D341Med (cell line): ENCODE data around the gene CARD11.

Source experiments
- DNase-seq: peaks from one replicate; pipeline ENCODE4 v3.0.0; 2012; ENCODE audit warnings: low spot score

Gene CARD11

DNA sequence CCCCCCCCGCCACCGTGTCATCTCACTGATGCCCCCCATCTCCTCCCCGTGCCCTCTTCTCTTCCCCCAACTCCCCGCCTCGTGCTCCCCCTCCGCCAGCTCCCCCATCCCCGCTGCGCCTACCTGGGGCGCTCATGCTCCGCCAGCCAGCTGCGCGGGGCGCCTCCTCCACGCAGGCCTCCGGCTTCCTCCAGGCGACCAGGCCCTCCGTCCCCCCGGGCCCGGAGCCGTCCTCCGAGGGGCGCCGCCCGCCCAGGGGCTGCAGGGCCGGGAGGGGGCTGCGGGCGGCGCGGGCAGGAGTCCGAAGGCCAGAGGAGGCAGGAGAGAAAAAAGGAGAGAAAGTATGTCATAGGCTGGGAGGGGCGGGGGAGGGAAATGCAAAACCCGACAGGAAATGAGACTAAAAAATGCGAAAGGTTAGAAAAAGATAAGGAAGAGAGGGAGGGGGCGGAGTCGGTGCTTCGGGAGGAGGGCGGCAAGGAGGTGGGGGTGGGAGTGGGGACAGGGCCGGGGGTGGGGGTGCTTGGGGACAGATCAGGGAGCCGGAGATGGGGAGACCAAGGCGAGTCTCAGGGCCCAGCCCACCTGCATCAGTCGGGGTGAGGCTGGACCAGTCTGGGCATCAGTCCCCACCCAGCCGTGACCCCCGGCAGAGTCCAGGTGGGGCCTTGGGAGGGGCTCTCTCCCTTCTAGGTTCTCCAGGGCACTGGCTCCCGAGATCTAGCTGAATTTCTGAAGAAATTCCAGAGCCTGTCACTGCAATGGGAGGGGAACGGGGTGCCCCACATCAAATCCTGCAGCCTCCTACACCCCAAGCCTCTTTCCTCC lies at the start of gene CARD11:
TSS of gene CARD11 (minus strand) at position 324 of the 828 bp plus-strand sequence. CDS start 85,361 bp downstream, outside the sequence.
- no peak for DNase-seq

DNA sequence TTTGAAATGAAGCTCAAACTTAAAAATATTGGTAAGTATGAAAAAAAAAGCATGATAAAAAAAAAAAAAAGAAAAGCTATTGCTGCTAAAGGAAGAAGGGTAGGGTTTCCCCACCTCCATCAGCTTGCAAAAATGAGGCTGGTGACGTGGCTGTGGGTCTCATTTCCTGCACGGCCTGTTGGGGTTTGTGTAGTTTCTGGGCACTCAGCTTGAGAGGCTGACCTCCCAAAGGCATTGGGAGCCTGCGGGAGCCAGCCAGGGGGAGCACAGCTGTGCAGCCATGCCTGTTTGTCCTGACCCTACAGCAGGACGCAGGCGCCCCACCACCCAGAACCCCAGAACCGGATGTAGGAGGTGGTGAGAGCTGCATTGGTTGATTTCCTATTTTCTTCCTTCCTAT lies 48.8 kb upstream of the CARD11 start:
- DNase-seq = no peak

- no peak for DNase-seq
Measured at GRCh38 chr7:3091631-3092030, 48.0 kb upstream of the CARD11 start.

DNA sequence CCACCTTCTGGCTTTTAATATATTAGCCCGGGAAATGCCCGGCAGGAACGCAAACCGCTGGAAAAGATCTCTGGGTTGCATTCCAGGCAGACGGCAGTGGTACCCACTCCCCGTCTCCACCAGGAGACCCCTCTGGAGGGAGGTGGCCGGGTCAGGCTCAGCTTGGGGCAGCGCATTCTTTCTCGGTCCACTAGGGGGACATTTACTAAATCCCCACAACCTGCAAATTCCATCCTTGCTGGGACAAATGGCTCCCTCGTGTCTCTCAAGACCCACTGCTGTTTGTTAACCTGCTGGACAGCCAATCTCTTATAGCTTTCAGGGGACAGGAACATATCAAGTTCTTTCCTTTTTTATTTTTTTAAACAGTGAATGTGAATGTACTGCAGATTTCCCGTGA lies 45.8 kb upstream of the CARD11 start:
- no peak for DNase-seq

GRCh38 chr7:3087243-3087755 lies 43.6 kb upstream of the CARD11 start:
- no peak for DNase-seq

DNA sequence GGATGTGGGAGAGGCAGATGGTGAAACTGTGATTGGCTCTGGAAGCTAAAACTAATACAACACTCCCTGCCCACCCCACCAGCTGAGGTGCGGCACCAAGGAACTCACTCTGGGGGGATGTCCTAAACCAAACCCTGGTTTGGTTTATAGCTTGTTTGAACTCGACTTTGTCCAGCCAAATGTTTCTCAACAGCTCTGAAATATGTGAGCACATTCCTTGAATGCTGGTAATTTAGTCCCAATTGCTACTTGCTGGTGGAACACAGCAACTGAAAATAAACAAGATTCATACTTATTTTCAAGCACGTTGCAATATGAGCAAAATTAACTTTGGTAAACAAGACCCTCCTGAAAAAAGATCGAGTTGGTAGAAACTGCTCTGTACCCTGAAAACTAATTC lies 39.7 kb upstream of the CARD11 start:
- no peak for DNase-seq

DNA sequence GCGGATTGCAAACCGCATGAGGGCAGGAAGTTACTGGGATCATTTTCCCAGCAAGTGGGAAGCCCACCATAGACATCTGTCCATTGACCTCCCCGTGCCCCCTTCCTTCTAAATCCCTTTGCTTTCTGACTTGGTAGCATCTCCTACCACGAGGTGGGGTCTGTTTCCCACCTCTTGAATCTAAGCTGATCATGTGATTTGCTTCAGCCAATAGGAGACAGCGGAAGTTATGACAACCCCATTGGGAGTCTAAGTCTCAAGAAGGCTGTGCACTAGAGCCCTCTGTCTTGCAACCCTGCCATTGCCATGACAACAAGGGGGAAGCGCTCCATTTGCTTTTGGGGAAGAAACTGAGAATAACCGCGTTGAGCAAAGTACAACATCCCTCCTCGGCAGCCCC lies 39.2 kb upstream of the CARD11 start:
- no peak for DNase-seq

GRCh38 chr7:3082386-3082785 lies 38.7 kb upstream of the CARD11 start:
- DNase-seq = no peak

GRCh38 chr7:3080106-3080505 lies 36.4 kb upstream of the CARD11 start:
- DNase-seq = no peak

DNA sequence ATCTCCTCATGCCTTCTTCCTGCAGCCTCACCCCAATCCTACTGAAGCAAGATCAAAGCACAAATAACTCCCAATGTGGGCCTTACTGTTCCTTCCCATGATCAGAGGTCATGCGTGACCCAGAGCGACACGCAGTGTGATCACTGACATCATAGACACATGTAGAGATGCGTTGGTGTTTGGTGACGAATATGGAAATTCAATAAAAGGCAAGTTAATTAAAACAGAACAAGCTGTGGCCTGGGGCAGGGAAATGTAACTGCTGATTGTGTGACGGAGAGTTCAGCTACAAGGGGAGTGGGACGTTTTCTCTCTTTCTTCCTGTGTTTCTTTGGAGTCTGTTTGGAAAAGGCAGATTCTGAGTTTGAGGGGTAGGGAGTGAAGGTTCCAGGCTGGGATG lies 34.8 kb upstream of the CARD11 start:
- DNase-seq = no peak

DNA sequence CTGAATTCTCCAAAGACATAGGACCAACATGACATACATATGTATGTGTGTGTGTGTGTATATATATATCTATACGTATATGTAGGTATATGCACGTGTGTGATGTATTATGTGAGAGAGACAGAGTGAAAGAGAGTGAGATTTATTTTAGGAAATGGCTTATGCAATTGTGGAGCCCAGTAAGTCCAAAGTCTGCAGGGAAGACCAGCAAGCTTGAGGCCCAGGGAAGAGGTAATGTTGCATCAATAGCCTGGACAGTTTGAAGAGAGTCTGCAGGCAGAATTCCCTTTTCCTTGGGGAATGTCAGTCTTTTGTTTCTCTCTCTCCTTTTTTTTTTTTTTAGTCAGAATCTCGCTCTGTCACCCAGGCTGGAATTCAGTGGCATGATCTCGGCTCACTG lies 33.0 kb upstream of the CARD11 start:
- DNase-seq = no peak

DNA sequence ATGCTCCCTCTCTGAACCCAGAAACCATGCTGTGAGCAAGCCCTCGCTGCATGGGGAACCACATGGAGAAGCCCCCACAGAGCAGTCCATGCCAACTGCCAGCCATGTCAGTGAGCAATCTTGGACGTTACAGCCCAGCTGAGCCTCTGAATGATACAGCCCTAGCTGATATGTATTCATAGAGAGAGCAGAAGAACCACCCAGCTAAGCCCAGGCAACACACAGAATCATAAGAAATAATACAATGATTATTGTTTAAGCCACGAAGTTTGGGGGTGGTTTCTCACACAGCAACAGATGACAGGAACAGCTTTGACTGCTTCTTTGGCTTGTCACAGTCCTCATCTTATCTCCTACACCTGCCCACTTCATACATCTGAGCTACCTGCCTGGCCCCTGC lies 32.5 kb upstream of the CARD11 start:
- no peak for DNase-seq

GRCh38 chr7:3075441-3075840 lies 31.8 kb upstream of the CARD11 start:
- DNase-seq = no peak

DNA sequence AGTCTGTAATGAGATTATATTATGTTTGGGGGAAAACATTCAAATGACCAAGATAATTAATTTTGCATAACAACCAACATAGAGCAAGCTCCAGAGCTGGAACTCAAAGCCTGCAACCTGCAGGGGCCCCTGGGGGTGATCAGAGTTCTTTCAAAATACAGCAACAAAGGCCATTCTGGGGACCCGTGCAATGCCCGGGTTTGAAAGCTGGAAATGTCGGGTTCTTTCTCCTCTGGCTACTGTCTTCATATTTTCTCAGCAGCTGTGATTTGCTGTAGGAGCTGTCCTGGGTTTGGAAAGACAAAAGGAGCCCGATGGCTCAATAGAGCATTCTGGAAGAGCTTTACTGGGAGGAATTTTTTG lies 30.8 kb upstream of the CARD11 start:
- DNase-seq = no peak

DNA sequence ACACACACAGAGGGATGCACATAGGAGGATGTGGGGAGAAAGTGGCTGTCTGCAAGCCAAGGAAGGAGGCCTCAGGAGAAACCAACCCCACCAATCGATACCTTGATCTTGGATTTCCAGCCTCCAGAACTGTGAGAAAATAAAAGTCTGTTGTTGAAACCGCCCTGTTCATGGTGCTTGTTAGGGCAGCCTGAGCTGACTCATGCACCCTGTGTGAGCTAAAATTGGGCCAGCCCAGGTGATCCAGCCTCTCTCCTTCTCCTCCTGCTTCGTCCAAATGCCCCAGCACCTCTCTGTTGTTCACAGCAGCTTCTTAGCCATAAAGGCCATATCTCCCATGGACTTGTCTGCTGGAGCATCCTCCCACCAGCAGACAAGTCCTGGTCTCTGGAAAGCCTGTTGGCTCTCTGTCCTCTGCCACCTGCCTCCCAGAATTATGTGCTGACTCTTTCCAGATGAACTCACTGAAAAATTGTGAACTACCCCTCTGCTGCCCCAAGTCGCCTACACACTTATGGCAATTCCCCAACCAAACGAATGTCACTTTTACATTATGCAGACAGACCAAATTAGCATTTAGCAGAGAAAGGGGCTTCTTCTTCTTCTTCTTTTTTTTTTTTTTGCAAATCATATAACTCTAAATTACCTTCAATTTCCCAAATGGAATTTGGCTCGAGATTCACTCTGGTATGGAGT lies 30.2 kb upstream of the CARD11 start:
- DNase-seq = no peak

GRCh38 chr7:3070908-3071307 lies 27.2 kb upstream of the CARD11 start:
- no peak for DNase-seq

GRCh38 chr7:3069771-3070449 lies 26.2 kb upstream of the CARD11 start:
- DNase-seq = no peak

GRCh38 chr7:3068530-3068929 lies 24.9 kb upstream of the CARD11 start:
- no peak for DNase-seq

- no peak for DNase-seq
Measured at GRCh38 chr7:3067606-3068380, 24.1 kb upstream of the CARD11 start.

GRCh38 chr7:3067193-3067592 lies 23.5 kb upstream of the CARD11 start:
- no peak for DNase-seq

GRCh38 chr7:3066506-3066905 lies 22.8 kb upstream of the CARD11 start:
- DNase-seq = no peak

GRCh38 chr7:3065724-3066143 lies 22.1 kb upstream of the CARD11 start:
- DNase-seq = no peak
